Smooth muscle cell (in vitro differentiated cells): Measurements from ENCODE around the gene RTRAF. TPM values are rescaled to one million over a fixed set of nuclear protein-coding genes. Genes with fewer than 3 reads are reported as not detected.

Experiments used
- DNase-seq: peaks from one replicate; lab custom pipeline; 2025; ENCODE audit not compliant: unreplicated experiment; lab: John Stamatoyannopoulos, UW
- H2AFZ ChIP-seq: fragments of 200-600 bp; sonication (generic); 2 replicates; pipeline ENCODE4 v1.6.0; 2016; ENCODE audit warnings: antibody characterized with exemption, low read depth, mild to moderate bottlenecking
- H3F3A ChIP-seq: fragments of 200-600 bp; sonication (generic); 2 replicates; pipeline ENCODE4 v1.6.0; 2017; ENCODE audit warnings: antibody characterized with exemption, low read depth
- H3K27ac ChIP-seq: fragments of 200-600 bp; sonication (generic); 2 replicates; pipeline ENCODE4 v1.5.1; 2016; ENCODE audit warnings: low read depth, mild to moderate bottlenecking
- H3K27me3 ChIP-seq: fragments of 200-600 bp; sonication (generic); 2 replicates; pipeline ENCODE4 v1.6.1; 2016; ENCODE audit warnings: low read depth, mild to moderate bottlenecking
- H3K36me3 ChIP-seq: fragments of 200-600 bp; sonication (generic); 2 replicates; pipeline ENCODE4 v1.5.1; 2016; ENCODE audit warnings: low read depth
- H3K4me1 ChIP-seq: fragments of 200-600 bp; sonication (generic); 2 replicates; pipeline ENCODE4 v1.5.1; 2016; ENCODE audit warnings: low read depth
- H3K4me2 ChIP-seq: fragments of 200-600 bp; sonication (generic); 2 replicates; pipeline ENCODE4 v1.6.0; 2016; ENCODE audit warnings: mild to moderate bottlenecking
- H3K4me3 ChIP-seq: fragments of 200-600 bp; sonication (generic); 2 replicates; pipeline ENCODE4 v1.5.1; 2016; ENCODE audit warnings: mild to moderate bottlenecking
- H3K79me2 ChIP-seq: fragments of 200-600 bp; sonication (generic); 2 replicates; pipeline ENCODE4 v1.6.0; 2016; ENCODE audit warnings: low read depth, mild to moderate bottlenecking
- H3K9ac ChIP-seq: fragments of 200-600 bp; sonication (generic); 2 replicates; pipeline ENCODE4 v1.6.0; 2016; ENCODE audit warnings: low read depth
- H3K9me3 ChIP-seq: fragments of 200-600 bp; sonication (generic); replicated peaks from 2 replicates; pipeline ENCODE4 v1.5.1; 2016; ENCODE audit warnings: low read depth
- H4K20me1 ChIP-seq: fragments of 200-600 bp; sonication (generic); 2 replicates; pipeline ENCODE4 v1.6.0; 2016; ENCODE audit warnings: low read depth
- WGBS: methylation state at CpG from one replicate; pipeline ENCODE4 v1.1.7; 2016; ENCODE audit warnings: low lambda C conversion rate; 5-methylcytosine and 5-hydroxymethylcytosine counted together
- polyA plus RNA-seq: library from polyadenylated mRNA; unstranded; fragments of >200 nt; fragmentation: Nextera tagmentation; extraction: Ambion mirVana; gene quantifications from 2 replicates; pipeline ENCODE4 v1.2.1, GENCODE V29; 2016
- total RNA-seq: library from RNA; depleted of rRNA; stranded (reverse); fragments of >200 nt; gene quantifications from 2 replicates; pipeline ENCODE4 v1.2.3, GENCODE V29; 2014
- TF ChIP-seq, protein P1 (sequence below): fragments of 200-600 bp; sonication (generic); IDR thresholded peaks from 2 replicates; pipeline ENCODE4 v1.5.1; 2017; ENCODE audit warnings: borderline replicate concordance, mild to moderate bottlenecking, antibody characterized with exemption; ENCODE audit not compliant: insufficient read depth, poor library complexity, severe bottlenecking

Gene RTRAF
- total and polyA plus RNA-seq, 2 experiments from 2014 or later, result 163 to 218 TPM

DNA sequence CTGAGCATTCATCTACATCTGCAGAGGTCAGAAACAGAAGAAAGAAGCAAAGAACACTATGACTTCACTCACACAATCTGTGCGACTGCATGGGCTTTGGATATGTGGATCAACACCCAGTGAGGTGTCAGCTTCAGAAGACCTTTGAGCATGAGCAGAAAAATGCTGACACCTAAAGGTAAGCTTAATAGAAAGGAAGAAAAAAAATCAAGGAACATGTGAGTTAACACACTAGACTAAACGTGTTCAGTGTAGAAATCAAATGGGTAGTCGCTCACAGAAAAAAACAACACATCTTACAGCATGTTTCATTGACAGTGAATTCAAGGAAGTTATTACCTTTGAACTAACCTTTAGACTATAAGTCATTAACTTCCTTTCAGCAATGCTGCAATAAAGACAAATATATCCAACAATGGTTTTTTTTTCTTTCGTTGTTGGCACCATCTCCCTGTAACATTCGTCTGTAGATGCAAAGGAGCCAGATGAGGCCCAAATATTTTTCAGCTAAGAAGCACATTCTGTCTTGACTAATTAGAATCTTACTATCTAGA is 30.9 kb downstream of the RTRAF start:
- H3K4me3 ChIP-seq, result no peak overlapping the region
- H2AFZ ChIP-seq, result no peak overlapping the region
- H3K4me2 ChIP-seq, result no peak overlapping the region
- H3F3A ChIP-seq, result peaks cover 9% of the 10 kb centered on the region
- H3K9me3 ChIP-seq, result no peaks in the 10 kb centered on the region
- no peaks in the 10 kb centered on the region for H3K79me2 ChIP-seq
- no peaks in the 10 kb centered on the region for H4K20me1 ChIP-seq
- DNase-seq, result no peak
- TF ChIP-seq, protein P1, sequence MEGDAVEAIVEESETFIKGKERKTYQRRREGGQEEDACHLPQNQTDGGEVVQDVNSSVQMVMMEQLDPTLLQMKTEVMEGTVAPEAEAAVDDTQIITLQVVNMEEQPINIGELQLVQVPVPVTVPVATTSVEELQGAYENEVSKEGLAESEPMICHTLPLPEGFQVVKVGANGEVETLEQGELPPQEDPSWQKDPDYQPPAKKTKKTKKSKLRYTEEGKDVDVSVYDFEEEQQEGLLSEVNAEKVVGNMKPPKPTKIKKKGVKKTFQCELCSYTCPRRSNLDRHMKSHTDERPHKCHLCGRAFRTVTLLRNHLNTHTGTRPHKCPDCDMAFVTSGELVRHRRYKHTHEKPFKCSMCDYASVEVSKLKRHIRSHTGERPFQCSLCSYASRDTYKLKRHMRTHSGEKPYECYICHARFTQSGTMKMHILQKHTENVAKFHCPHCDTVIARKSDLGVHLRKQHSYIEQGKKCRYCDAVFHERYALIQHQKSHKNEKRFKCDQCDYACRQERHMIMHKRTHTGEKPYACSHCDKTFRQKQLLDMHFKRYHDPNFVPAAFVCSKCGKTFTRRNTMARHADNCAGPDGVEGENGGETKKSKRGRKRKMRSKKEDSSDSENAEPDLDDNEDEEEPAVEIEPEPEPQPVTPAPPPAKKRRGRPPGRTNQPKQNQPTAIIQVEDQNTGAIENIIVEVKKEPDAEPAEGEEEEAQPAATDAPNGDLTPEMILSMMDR, result no peak
- H3K27me3 ChIP-seq, result no peaks in the 10 kb centered on the region
- WGBS, result 91% methylated on average over 5 of the region's 5 CpGs
- peaks cover 4% of the 10 kb centered on the region for H3K36me3 ChIP-seq
- H3K27ac ChIP-seq, result no peak overlapping the region
- peaks cover 16% of the 10 kb centered on the region for H3K4me1 ChIP-seq
- no peak overlapping the region for H3K9ac ChIP-seq

GRCh38 chr14:52020866-52021717 is 31.7 kb downstream of the RTRAF start:
- Histone ChIP-seq H3K9me3 (no peaks in the 10 kb centered on the region), H4K20me1 (no peaks in the 10 kb centered on the region), H3F3A (peaks cover 12% of the 10 kb centered on the region), H3K4me3 (no peak overlapping the region), H2AFZ (no peak overlapping the region), H3K27me3 (no peaks in the 10 kb centered on the region), H3K9ac (no peak overlapping the region), H3K4me1 (peaks cover 16% of the 10 kb centered on the region), H3K4me2 (peak overlapping the region; percentile 31), H3K27ac (no peak overlapping the region), H3K36me3 (peaks cover 4% of the 10 kb centered on the region), H3K79me2 (no peaks in the 10 kb centered on the region)
- DNase-seq, result no peak
- WGBS, result 57% methylated on average over 7 of the region's 7 CpGs
- TF ChIP-seq, protein P1, result no peak

GRCh38 chr14:52021957-52022600 is 32.7 kb downstream of the RTRAF start:
- peaks cover 16% of the 10 kb centered on the region for H3K4me1 ChIP-seq
- 76% methylated on average over 6 of the region's 6 CpGs for WGBS

More at GRCh38 chr14:52021957-52022600, 32.7 kb downstream of the RTRAF start:
- H3K4me3 ChIP-seq, result no peak overlapping the region
- TF ChIP-seq, protein P1, result no peak
- no peaks in the 10 kb centered on the region for H4K20me1 ChIP-seq
- no peaks in the 10 kb centered on the region for H3K79me2 ChIP-seq
- no peak overlapping the region for H2AFZ ChIP-seq
- H3K9ac ChIP-seq, result no peak overlapping the region
- no peak for DNase-seq
- H3F3A ChIP-seq, result peaks cover 12% of the 10 kb centered on the region
- H3K9me3 ChIP-seq, result no peaks in the 10 kb centered on the region
- H3K27me3 ChIP-seq, result no peaks in the 10 kb centered on the region
- H3K27ac ChIP-seq, result peak overlapping the region; percentile 16
- no peak overlapping the region for H3K4me2 ChIP-seq
- H3K36me3 ChIP-seq, result peaks cover 4% of the 10 kb centered on the region
